Mesenchymal stem cell (in vitro differentiated cells and primary cell): ENCODE data around the gene ZAR1L.
A peak's percentile ranks its signal among the peaks of the same experiment; 100 is the strongest.
"Not testable (repeated sequence)": the region's sequence is repeated elsewhere in the genome, so short reads cannot be mapped to it uniquely, and the experiment has no call there.

Source experiments
- DNase-seq: peaks from one replicate; pipeline ENCODE4 v3.0.0-alpha.2; 2013
- H2AFZ ChIP-seq: one replicate; pipeline ENCODE4 v1.6.1; 2013; ENCODE audit warnings: low read depth, mild to moderate bottlenecking, control low read depth, inconsistent platforms, low read length, moderate library complexity
- H2AK5ac ChIP-seq: 2 replicates; pipeline ENCODE4 v1.6.1; 2013; ENCODE audit warnings: low read length, moderate library complexity, mild to moderate bottlenecking, inconsistent platforms; ENCODE audit not compliant: severe bottlenecking
- H2BK120ac ChIP-seq: one replicate; pipeline ENCODE4 v1.6.1; 2013; ENCODE audit warnings: low read depth, mild to moderate bottlenecking, inconsistent platforms, low read length, moderate library complexity
- H2BK12ac ChIP-seq, 2 experiments: one replicate each; pipeline ENCODE4 v1.6.1; 2013; ENCODE audit warnings: inconsistent platforms in 2 of 2, low read length in 2 of 2, mild to moderate bottlenecking in 2 of 2, moderate library complexity in 2 of 2, control low read depth in 1 of 2
- H2BK15ac ChIP-seq: one replicate; pipeline ENCODE4 v1.6.1; 2013; ENCODE audit warnings: mild to moderate bottlenecking, low read depth, inconsistent platforms; ENCODE audit not compliant: poor library complexity, severe bottlenecking
- H2BK5ac ChIP-seq: 2 replicates; pipeline ENCODE4 v1.6.1; 2013; ENCODE audit warnings: low read depth, mild to moderate bottlenecking, low read length, control low read depth, inconsistent platforms; ENCODE audit not compliant: poor library complexity, severe bottlenecking
- H3K14ac ChIP-seq, 2 experiments: one replicate each; pipeline ENCODE4 v1.6.1; 2013; ENCODE audit warnings: inconsistent platforms in 2 of 2, low read length in 2 of 2, control low read depth in 1 of 2, mild to moderate bottlenecking in 1 of 2, moderate library complexity in 1 of 2
- H3K18ac ChIP-seq, 2 experiments: one replicate each; pipeline ENCODE4 v1.6.1; 2013; ENCODE audit warnings: inconsistent platforms in 2 of 2, low read length in 2 of 2, control low read depth in 1 of 2, low read depth in 1 of 2, mild to moderate bottlenecking in 1 of 2
- H3K23ac ChIP-seq, 2 experiments: one replicate each; pipeline ENCODE4 v1.6.1; 2013; ENCODE audit warnings: inconsistent platforms in 2 of 2, low read length in 2 of 2, mild to moderate bottlenecking in 2 of 2, moderate library complexity in 2 of 2, control low read depth in 1 of 2
- H3K27ac ChIP-seq: 2 replicates; pipeline ENCODE4 v1.5.1; 2013; ENCODE audit warnings: mild to moderate bottlenecking, moderate library complexity, low read length, control low read depth, inconsistent platforms; ENCODE audit not compliant: poor library complexity, severe bottlenecking
- H3K27me3 ChIP-seq, 2 experiments: 2 replicates each; pipeline versions ENCODE4 v1.6.1 to v1.7.0; 2013; ENCODE audit warnings: low read length in 2 of 2, mild to moderate bottlenecking in 2 of 2, moderate library complexity in 2 of 2, control low read depth in 1 of 2, inconsistent platforms in 1 of 2; ENCODE audit not compliant: control insufficient read depth in 1 of 2, insufficient read depth in 1 of 2
- H3K36me3 ChIP-seq, 2 experiments: 2 replicates each; pipeline versions ENCODE4 v1.6.1 to v1.7.0; 2013; ENCODE audit warnings: low read length in 2 of 2, control low read depth in 1 of 2, inconsistent platforms in 1 of 2, low read depth in 1 of 2, mild to moderate bottlenecking in 1 of 2; ENCODE audit not compliant: insufficient read depth in 2 of 2, control insufficient read depth in 1 of 2
- H3K4ac ChIP-seq, 2 experiments: one replicate each; pipeline ENCODE4 v1.6.1; 2013; ENCODE audit warnings: inconsistent platforms in 2 of 2, low read length in 2 of 2, mild to moderate bottlenecking in 2 of 2, moderate library complexity in 2 of 2, control low read depth in 1 of 2, low read depth in 1 of 2
- H3K4me1 ChIP-seq: 2 replicates; pipeline ENCODE4 v1.6.1; 2013; ENCODE audit warnings: low read depth, low read length, control low read depth; ENCODE audit not compliant: control insufficient read depth, insufficient read depth
- H3K4me2 ChIP-seq: 2 replicates; pipeline ENCODE4 v1.6.1; 2013; ENCODE audit warnings: low read length, mild to moderate bottlenecking, inconsistent platforms; ENCODE audit not compliant: poor library complexity, severe bottlenecking
- H3K4me3 ChIP-seq, 2 experiments: 2 replicates each; pipeline versions ENCODE4 v1.5.1 to v1.7.0; 2013; ENCODE audit warnings: low read length in 2 of 2, mild to moderate bottlenecking in 2 of 2, control low read depth in 1 of 2, low read depth in 1 of 2; ENCODE audit not compliant: insufficient read depth in 1 of 2
- H3K79me1 ChIP-seq: replicated peaks from 2 replicates; pipeline ENCODE4 v1.6.1; 2013; ENCODE audit warnings: mild to moderate bottlenecking, control low read depth, low read length, inconsistent platforms; ENCODE audit not compliant: poor library complexity, severe bottlenecking
- H3K9ac ChIP-seq: 2 replicates; pipeline ENCODE4 v1.7.0; 2013; ENCODE audit warnings: mild to moderate bottlenecking, low read length, moderate library complexity
- H3K9me3 ChIP-seq: 2 replicates; pipeline ENCODE4 v1.7.0; 2013; ENCODE audit warnings: mild to moderate bottlenecking, low read length; ENCODE audit not compliant: control insufficient read depth
- H4K8ac ChIP-seq: one replicate; pipeline ENCODE4 v1.6.1; 2013; ENCODE audit warnings: inconsistent platforms, mild to moderate bottlenecking, low read length, moderate library complexity
- H4K91ac ChIP-seq: one replicate; pipeline ENCODE4 v1.6.1; 2013; ENCODE audit warnings: mild to moderate bottlenecking, low read length, inconsistent platforms
- WGBS: methylation state at CpG from one replicate; pipeline ENCODE4 v1.1.7; 2013; ENCODE audit warnings: mixed read lengths; 5-methylcytosine and 5-hydroxymethylcytosine counted together

The ZAR1L gene

DNA sequence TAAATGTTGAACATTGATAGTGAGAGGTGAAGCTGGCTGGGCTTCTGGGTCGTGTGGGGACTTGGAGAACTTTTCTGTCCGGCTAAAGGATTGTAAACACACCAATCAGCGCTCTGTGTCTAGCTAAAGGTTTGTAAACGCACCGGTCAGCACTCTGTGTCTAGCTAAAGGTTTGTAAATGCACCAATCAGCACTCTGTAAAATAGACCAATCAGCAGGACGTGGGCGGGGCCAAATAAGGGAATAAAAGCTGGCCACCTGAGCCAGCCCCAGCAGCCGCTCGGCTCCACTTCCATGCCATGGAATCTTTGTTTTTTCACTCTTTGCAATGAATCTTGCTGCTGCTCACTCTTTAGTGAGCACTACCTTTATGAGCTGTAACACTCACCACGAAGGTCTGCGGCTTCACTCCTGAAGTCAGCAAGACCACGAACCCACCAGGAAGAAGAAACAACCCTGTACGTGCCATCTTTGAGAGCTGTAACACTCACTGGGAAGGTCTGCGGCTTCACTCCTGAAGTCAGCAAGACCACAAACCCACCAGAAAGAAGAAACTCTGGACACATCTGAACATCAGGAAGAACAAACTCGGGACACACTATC is 35.8 kb upstream of the ZAR1L start:
- not testable (repeated sequence) for H4K8ac ChIP-seq, H3K9ac ChIP-seq, H3K18ac ChIP-seq, H3K23ac ChIP-seq, H3K4me3 ChIP-seq, H2AK5ac ChIP-seq, H3K9me3 ChIP-seq, H3K14ac ChIP-seq, H2BK12ac ChIP-seq, H2AFZ ChIP-seq, H3K79me1 ChIP-seq, H3K4me2 ChIP-seq, H2BK15ac ChIP-seq, H3K4ac ChIP-seq, H4K91ac ChIP-seq, H2BK120ac ChIP-seq, H3K27me3 ChIP-seq, H3K27ac ChIP-seq, DNase-seq, H3K4me1 ChIP-seq, H2BK5ac ChIP-seq
- peaks cover 0 to 24% of the 10 kb centered on the region in 2 experiments for H3K36me3 ChIP-seq
- WGBS: 97% methylated on average over 15 of the region's 15 CpGs

DNA sequence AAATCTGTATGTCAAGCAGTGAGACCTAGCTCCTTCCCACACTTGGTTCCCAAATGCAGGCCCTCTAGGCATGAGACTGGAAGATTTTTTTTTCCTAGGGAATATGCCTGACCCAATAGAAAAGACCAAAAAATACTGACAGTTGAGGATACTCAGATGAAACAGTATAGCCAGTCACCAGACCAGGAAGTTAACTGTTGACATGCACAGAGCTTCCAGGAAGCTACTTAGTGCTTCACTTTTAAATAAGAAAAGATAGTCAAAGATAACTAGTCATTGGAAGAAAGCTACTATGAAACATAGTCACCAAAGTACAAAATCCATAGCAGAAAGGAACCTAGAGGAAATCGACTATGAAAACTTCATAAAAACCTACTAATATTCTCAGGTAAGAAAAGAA is 32.5 kb upstream of the ZAR1L start:
- peaks cover 0 to 14% of the 10 kb centered on the region in 2 experiments for H3K36me3 ChIP-seq
- no peak overlapping the region for H2BK12ac ChIP-seq
- no peak overlapping the region for H3K4ac ChIP-seq
- H2BK15ac ChIP-seq: no peak overlapping the region
- DNase-seq: no peak
- H3K27me3 ChIP-seq: no peaks in the 10 kb centered on the region
- H3K9me3 ChIP-seq: no peaks in the 10 kb centered on the region
- no peak overlapping the region for H3K23ac ChIP-seq
- H4K8ac ChIP-seq: no peak overlapping the region
- H3K27ac ChIP-seq: no peak overlapping the region
- no peak overlapping the region for H2AK5ac ChIP-seq
- H3K4me1 ChIP-seq: no peaks in the 10 kb centered on the region
- no peak overlapping the region for H2BK120ac ChIP-seq
- no CpG with 5 or more reads among the region's 1 CpG for WGBS
- H3K9ac ChIP-seq: no peak overlapping the region
- no peak overlapping the region for H3K4me3 ChIP-seq
- H3K14ac ChIP-seq: no peak overlapping the region
- no peak overlapping the region for H3K4me2 ChIP-seq
- H3K18ac ChIP-seq: no peak overlapping the region
- no peak overlapping the region for H4K91ac ChIP-seq
- H2AFZ ChIP-seq: no peak overlapping the region
- no peak overlapping the region for H2BK5ac ChIP-seq
- no peaks in the 10 kb centered on the region for H3K79me1 ChIP-seq

GRCh38 chr13:32340914-32341313 is 25.8 kb upstream of the ZAR1L start:
- Histone ChIP-seq H3K18ac (no peak overlapping the region), H3K14ac (no peak overlapping the region), H2BK15ac (no peak overlapping the region), H3K9ac (no peak overlapping the region), H2BK5ac (no peak overlapping the region), H3K9me3 (no peaks in the 10 kb centered on the region), H2AFZ (no peak overlapping the region), H3K27me3 (no peaks in the 10 kb centered on the region), H2AK5ac (no peak overlapping the region), H3K4me3 (no peak overlapping the region), H3K27ac (no peak overlapping the region), H2BK12ac (no peak overlapping the region), H3K36me3 (peaks cover 0 to 6% of the 10 kb centered on the region in 2 experiments), H3K4ac (no peak overlapping the region), H3K4me1 (no peaks in the 10 kb centered on the region), H3K4me2 (no peak overlapping the region), H3K23ac (no peak overlapping the region), H2BK120ac (no peak overlapping the region), H4K91ac (no peak overlapping the region), H3K79me1 (no peaks in the 10 kb centered on the region), H4K8ac (no peak overlapping the region)
- WGBS: no CpG with 5 or more reads among the region's 3 CpGs
- no peak for DNase-seq

- Histone ChIP-seq H3K14ac (no peak overlapping the region), H2AFZ (no peak overlapping the region), H4K8ac (no peak overlapping the region), H3K23ac (no peak overlapping the region), H3K79me1 (peaks cover 3% of the 10 kb centered on the region), H4K91ac (no peak overlapping the region), H2BK12ac (no peak overlapping the region), H3K4me1 (no peaks in the 10 kb centered on the region), H3K27ac (no peak overlapping the region), H3K18ac (no peak overlapping the region), H3K9me3 (no peaks in the 10 kb centered on the region), H3K4me3 (no peak overlapping the region), H3K4me2 (no peak overlapping the region), H3K9ac (no peak overlapping the region), H2AK5ac (no peak overlapping the region), H2BK120ac (no peak overlapping the region), H2BK15ac (no peak overlapping the region), H3K27me3 (no peaks in the 10 kb centered on the region), H3K36me3 (peaks cover 0 to 6% of the 10 kb centered on the region in 2 experiments), H3K4ac (no peak overlapping the region), H2BK5ac (no peak overlapping the region)
- peak; percentile 77 for DNase-seq
- WGBS: 100% methylated on average over 1 of the region's 2 CpGs
These were observed 19.5 kb upstream of the ZAR1L start for GRCh38 chr13:32334671-32335070.
